Stimulated activated naive CD4-positive, alpha-beta T cell (primary cell): ENCODE results near the gene PRSS36.
"Not testable (repeated sequence)": the region's sequence is repeated elsewhere in the genome, so short reads cannot be mapped to it uniquely, and the experiment has no call there.

Experiments
- DNase-seq, 6 experiments: peaks; one replicate each; lab custom pipeline; 2025; lab: John Stamatoyannopoulos, UW

PRSS36 gene

GRCh38 chr16:31149894-31150890 lies at the start of gene PRSS36:
Gene PRSS36 (minus strand): TSS chr16:31150066. CDS start chr16:31150035, 31 bp downstream.
- no peak for DNase-seq

GRCh38 chr16:31199430-31200041 lies 49.7 kb upstream of the PRSS36 start:
- DNase-seq, result no peak

- no peak for DNase-seq
Measured at GRCh38 chr16:31198207-31198882, 48.5 kb upstream of the PRSS36 start.

- no peak for DNase-seq
Measured at GRCh38 chr16:31196324-31197088, 46.6 kb upstream of the PRSS36 start.

- DNase-seq, result not testable (repeated sequence)
Measured at GRCh38 chr16:31195861-31196260, 46.0 kb upstream of the PRSS36 start.

- DNase-seq, result no peak
Measured at GRCh38 chr16:31194898-31195297, 45.0 kb upstream of the PRSS36 start.

GRCh38 chr16:31193874-31194273 lies 44.0 kb upstream of the PRSS36 start:
- no peak for DNase-seq

- DNase-seq, result no peak
Measured at GRCh38 chr16:31192856-31193642, 43.2 kb upstream of the PRSS36 start.

- no peak for DNase-seq
Measured at GRCh38 chr16:31191697-31192428, 42.0 kb upstream of the PRSS36 start.

GRCh38 chr16:31190818-31191444 lies 41.1 kb upstream of the PRSS36 start:
- DNase-seq, result no peak

GRCh38 chr16:31190061-31190460 lies 40.2 kb upstream of the PRSS36 start:
- no peak for DNase-seq

GRCh38 chr16:31189412-31189778 lies 39.5 kb upstream of the PRSS36 start:
- no peak for DNase-seq

GRCh38 chr16:31188450-31189411 lies 38.9 kb upstream of the PRSS36 start:
- no peak for DNase-seq

- no peak for DNase-seq
Measured at GRCh38 chr16:31187808-31188189, 37.9 kb upstream of the PRSS36 start.

GRCh38 chr16:31186930-31187807 lies 37.3 kb upstream of the PRSS36 start:
- no peak for DNase-seq

GRCh38 chr16:31186176-31186575 lies 36.3 kb upstream of the PRSS36 start:
- DNase-seq, result peak in 2 of 6 experiments; percentile 16

GRCh38 chr16:31185339-31185738 lies 35.5 kb upstream of the PRSS36 start:
- no peak for DNase-seq

- no peak for DNase-seq
Measured at GRCh38 chr16:31184888-31185287, 35.0 kb upstream of the PRSS36 start.
